Tongue (tissue), 2 donors: ENCODE measurements around the gene STON2. TPM values are rescaled to one million over a fixed set of nuclear protein-coding genes. Genes with fewer than 3 reads are reported as not detected.
"Not testable (repeated sequence)": the region's sequence is repeated elsewhere in the genome, so short reads cannot be mapped to it uniquely, and the experiment has no call there.

Source experiments
- DNase-seq: peaks from one replicate; pipeline ENCODE4 v3.0.0-alpha.2; 2015
- total RNA-seq: library from RNA; depleted of rRNA; stranded (reverse); fragments of >200 nt; gene quantifications from one replicate; pipeline ENCODE4 v1.2.3, GENCODE V29; 2014

Gene STON2, protein sequence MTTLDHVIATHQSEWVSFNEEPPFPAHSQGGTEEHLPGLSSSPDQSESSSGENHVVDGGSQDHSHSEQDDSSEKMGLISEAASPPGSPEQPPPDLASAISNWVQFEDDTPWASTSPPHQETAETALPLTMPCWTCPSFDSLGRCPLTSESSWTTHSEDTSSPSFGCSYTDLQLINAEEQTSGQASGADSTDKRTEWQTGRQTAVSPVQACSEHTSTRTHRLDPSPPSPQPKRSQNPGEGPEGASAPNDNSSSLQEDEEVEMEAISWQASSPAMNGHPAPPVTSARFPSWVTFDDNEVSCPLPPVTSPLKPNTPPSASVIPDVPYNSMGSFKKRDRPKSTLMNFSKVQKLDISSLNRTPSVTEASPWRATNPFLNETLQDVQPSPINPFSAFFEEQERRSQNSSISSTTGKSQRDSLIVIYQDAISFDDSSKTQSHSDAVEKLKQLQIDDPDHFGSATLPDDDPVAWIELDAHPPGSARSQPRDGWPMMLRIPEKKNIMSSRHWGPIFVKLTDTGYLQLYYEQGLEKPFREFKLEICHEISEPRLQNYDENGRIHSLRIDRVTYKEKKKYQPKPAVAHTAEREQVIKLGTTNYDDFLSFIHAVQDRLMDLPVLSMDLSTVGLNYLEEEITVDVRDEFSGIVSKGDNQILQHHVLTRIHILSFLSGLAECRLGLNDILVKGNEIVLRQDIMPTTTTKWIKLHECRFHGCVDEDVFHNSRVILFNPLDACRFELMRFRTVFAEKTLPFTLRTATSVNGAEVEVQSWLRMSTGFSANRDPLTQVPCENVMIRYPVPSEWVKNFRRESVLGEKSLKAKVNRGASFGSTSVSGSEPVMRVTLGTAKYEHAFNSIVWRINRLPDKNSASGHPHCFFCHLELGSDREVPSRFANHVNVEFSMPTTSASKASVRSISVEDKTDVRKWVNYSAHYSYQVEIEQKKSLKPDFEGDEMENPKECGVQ
- total RNA-seq, result 91.2 TPM

DNA sequence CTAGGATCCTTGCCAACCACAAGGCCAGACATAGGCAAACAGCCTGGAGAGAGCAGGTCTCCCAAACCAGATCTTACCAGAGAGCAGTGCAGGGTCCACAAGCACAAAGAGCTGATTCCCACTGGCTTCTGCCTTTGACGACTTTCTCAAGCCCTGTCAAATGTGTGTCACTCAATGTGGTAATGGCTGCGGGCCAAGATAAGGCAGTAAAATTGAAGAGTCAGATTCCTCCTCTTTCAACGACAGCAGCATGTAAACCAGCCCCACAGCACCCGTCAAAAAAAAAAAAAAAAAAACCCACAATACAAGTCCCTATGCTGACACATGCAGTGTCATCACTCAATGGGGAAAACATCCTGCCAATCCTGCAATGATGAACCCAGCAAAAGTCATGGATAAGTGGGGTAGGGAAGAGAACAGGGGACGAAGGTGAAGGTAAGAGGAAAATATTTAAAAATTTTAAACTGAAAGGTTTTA, at the start of gene STON2:
Gene STON2 (minus strand): TSS at position 123 of the 477 bp plus-strand sequence. CDS start 1,942 bp downstream, outside the sequence.
- DNase-seq, result peak; percentile 27

DNA sequence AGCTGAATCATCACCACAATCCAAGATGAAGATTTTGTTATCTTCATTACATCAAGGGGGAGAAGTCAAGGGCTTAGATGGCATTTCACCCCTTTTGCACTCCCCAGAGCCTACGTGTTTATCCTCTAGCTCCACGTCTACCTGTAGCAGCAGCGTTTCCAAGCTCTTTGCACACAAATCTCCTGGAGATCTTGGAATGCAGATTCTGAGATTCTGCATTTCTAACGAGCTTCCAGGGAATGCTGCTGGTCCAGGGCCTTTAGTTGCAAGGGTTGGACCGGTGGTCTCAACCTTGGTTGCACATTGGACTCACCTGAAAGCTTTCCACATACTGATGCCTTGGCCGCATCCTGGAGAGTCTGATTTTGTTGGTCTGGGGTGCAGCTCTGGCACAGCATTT, 49.5 kb upstream of the STON2 start:
- no peak for DNase-seq

DNA sequence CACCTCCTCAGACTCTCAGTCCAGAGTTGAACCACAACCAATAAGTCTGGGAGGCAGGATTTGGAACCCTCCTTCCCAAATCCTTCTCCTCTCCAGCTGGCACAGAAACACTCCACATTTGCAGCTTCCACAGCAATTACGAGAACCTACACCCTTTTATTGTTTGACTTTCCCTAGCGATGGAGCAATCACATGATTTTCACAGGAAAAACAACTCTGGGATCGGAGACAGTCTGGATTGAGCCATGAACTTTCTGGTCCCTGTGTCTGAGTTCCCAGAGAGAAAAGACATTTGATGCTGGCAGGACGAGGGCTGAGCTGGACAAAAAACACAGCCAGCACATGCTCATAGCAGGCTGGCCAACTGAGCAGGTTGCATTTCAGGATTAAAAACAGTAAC, 49.0 kb upstream of the STON2 start:
- peak; percentile 92 for DNase-seq

DNA sequence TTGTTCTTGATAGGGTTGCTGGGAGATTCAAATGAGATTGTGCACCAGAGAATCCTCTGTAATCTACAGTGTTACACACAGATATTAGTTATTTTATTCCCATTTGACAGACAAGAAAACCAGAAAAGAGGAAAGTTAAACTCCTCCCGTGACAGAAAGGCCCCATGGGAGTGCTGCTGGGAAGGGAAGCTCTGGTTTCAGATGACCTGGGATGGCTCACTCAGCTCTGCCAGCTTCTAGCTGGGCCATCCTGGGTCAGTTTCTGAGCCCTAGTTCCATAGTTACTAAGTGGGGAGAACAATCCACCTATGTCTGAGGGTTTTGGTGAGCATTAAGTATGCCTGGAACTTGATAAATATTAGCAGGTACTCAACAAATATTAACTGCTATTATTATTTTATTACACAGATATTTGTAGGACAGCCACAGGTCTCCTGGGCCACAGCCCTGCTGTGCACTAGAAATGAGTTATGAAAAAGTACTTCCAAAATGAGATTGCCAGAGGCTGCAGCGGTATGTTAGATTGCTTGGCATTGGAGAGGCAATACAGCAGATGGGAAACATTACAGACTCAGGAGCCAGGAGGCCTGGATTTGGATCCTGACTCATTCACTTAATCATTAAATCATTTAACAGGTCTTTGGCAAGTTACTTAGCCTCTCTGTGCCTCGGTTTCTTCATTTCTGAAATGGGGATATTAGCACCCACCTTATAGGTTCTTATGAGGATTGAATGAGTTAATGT, 47.1 kb upstream of the STON2 start:
- DNase-seq, result no peak

DNA sequence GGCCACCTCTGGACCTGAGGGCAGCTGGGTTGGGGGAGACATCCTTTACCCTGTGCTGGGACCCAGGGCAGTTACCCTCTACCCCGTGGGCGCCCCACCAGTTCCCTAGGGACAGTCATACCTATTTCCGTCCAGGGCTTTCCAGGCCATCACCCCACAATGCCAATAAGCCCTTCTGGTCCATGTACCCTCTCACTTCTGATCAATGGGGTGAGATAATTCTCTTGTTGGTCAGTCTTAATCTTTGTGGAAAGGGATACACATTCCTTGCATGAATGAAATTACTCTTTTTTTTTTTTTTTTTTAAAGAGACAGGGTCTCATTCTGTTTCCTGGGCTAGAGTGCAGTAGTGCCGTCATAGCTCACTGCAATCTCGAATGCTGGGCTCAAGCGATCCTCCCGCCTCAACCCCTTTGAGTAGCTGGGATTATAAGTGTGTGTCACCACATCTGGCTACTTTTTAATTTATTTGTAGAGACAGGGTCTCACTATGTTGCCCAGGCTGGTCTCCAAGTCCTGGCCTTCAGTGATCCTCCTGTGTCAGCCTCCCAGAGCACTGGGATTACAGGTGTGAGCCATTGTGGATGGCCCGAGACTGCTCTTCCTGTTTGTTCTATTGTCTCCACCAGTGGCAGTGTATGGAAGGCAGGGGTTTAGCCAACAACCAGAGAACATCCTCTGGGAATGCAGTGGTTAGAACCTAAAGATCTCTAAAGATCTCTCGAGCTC, 46.3 kb upstream of the STON2 start:
- no peak for DNase-seq

DNA sequence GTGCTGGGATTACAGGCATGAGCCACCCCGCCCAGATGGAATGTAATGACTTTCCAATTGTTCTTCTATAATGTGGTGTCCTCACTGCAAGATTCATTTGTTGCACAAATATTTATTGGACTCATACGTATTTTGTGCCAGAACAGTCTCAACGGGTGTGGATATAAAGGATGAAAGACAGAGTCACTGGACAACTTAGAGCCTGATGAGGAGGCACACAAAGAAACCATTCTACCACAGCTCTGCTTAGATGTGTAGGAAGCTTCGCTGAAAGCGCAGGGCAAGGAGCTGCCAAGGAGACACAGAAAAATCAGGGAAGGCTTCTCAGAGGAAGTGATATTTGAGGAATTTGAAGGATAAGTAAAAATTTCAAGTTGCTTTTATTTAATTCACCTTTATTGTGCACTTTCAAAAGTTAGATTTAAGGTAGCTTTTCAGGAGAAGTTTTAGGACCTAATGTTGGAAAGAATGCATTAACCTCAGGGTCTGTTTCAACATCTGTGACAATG, 41.6 kb upstream of the STON2 start:
- no peak for DNase-seq

DNA sequence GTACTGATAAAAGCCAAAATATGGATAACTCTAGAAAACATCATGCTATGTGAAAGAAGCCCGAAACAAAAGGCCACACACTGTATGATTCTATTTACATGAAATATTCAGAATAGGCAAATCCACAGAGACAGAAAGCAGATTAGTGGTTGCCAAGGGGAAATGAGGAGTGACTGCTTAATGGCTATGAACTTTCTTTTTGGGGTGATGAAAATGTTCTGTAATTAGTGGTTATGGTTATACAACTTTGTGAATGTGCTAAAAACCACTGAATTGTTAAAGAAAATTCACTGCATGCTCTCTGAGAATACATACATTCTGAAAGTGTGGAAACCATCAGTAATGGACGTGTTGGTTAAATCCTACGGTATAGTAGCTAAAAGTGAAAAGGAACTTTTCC, 39.9 kb upstream of the STON2 start:
- no peak for DNase-seq

DNA sequence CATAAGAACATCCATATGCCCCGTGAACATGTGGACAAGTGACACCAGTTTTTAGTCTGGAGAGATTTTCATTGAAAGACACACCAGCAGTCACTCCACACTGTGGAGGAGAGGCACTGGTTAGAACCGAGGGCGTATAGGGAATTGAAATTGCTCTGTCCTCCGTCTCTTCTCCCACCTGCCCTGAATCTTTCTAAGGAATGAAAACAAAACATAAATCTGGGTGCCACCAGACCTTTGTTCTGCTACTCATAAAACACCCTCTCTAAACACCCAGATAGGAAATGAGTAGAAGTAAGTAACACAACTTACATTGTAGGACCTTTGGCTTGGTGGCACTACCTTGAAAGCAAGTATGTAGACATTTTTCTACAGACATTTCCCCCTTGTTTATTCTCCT, 37.1 kb upstream of the STON2 start:
- no peak for DNase-seq

DNA sequence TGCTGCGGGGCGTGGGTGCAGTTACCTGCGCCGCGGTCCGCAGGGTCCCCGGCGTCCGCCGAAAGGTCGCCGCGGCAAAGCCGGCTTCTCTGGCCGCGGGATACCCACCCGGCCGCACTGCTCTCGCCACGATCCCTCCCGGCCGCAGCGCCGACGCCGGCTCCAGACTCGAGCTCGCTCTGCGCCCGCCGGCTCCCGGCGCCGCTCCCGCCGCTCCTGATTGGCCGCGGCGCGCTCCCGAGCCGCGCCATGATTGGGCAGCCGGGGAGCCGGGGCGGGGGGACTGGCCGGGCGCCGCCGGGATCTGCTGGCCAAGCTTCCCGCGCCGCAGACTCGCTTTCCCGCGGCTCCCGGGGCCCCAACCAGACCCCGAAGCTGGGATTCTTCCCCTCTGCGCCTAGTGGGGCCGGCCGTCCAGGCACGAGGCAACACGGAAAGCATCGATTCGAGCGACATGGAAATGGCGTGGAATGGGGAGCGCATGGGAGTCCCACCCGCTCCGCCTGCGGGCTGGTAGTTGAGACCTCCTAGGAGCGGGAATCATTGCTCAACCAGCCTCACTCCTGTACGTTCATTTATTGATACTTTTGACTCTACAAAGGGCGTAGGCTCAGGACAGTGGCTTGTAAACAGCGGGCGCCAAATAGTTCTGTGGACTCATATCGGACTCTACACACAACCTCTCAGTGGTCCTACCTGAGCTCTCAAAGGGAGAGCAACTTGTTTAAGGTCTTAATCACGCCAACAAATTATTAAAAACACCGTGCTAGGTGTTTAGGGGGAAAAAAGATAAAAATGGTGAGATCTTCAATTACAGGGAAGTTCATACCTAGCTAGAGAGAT, 36.4 kb upstream of the STON2 start:
- DNase-seq, result peak; percentile 92

DNA sequence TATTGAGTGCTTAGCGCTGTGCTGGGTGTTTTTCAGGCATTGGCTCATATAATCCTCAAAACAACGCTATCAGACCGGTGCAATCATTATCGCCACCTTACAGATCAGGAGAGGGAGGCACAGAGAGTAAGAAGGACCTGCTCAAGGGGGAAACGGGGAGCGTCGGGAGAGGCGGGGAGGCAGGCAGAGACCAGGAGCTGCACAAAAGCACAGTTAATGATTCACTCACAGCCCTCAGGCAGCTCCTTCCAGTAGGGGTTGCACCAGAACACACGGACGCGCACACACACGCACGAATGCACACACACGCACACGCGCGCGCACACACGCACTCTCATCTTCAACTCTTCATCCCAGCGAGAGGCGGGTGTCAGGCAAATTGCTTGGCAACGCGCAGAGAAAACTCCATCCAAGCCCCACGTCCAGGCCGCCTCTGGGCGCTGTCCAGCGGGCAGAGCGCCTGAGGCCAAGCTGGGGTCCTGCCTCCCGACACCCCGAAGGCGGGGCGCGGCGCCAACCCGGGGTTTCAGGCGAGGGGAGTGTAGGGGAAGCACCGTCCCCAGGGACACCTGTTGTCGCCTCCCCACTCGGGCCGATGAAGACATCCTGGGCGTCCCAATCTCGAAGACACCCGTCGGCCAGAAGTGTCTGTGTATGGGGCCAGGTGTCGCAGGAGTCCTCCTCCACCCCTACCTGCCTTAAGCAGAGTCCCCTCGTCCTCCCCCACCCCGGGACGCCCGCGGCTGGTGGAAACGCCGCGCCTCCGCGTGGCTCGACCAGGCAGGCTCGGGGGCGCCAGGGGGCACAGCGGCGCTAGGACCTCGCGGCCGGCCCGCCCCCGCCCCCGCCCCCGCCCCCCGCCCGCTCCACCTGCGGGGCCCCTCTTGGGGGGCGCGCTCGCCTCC, 35.5 kb upstream of the STON2 start:
- peak; percentile 76 for DNase-seq

DNA sequence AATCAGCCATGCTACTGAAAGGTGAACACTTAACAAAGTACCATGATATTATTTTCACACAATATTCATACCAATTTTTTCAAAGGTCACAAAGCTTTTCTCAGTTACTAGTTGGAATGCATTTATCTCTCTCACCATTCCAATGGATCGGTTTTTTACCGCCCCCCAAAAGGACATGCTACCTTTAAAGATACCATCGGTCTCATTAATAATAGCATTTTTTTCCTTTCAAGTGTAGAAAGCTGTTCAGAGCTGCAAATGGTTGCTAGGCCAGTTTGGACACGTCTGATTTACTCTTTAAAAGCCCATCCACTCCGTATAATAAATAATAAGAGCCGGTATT, 34.9 kb upstream of the STON2 start:
- no peak for DNase-seq

DNA sequence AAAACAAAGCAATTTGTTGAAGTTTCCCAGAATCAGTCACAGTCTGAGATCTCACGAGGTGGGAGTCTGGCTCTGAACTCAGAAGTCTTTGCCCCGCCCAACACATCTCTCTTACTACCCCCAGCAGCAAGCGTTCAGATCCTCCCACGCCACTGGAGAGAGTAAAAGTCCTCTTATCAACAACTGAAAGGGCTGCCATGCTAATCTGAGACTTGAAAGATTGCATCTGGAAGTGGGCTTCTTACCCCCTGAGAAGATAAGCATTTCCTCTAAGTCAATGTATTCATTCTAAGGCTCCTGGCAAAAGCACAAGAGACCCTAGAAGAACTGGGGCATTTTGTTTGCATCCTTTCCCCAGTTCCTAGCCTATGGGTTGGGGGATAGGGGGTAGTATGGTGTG, 34.1 kb upstream of the STON2 start:
- DNase-seq, result no peak

DNA sequence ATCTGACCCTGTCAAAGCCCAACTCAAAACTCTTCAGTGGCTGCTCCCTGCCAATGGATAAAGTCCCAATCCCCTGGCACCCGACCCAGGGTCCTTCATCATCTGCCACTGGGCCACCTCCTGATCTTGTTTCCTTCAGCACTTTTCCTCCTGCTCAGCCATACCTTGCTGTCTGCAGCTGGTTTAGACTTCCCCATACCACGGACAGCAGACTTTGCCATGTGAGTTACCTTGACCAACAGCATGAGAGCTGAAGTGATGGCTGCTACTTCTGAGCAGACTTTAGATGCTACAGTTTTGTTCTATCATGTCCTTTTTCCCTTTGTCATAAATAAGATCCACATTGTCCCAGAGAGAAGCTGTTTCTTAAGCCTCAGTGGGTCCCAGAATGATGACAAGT, 33.3 kb upstream of the STON2 start:
- no peak for DNase-seq

DNA sequence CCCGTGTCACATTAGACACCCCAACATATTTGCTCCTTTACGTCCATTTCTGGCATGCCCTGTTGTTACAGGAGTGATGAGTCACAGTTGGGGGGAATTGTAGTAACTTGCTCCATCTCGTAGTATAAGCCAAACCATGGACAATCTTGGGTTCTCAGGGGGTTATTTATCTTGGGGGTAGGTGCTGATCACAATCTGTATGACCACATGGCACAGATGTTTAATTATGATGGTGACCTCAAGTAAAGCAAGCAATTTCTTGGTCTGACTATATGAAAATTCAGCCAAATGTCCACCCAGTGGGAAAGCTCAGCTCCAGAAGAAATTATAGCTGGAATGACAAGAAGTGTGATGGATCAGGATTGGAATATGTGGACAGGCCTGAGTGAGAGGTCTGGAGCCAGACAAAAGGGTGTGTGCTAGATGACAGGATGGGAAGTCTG, 32.1 kb upstream of the STON2 start:
- no peak for DNase-seq

DNA sequence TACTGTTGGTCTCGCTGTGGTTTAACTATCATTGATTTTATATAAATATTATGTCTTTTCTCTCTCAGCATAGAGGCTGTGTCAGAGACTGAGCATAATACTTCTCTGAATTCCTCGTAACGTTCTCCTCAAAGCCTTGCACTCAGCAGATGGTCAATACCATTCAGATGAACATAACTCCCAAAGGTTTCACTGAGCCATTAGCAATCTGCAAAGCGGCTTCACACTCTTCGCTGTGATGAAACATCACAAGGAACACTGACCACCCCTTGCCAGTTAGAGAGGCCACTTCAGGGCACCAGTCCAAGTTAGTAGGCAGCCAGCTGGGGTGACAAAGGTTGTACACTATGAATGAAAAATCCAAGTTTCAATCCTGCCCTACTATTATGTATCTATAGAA, 30.1 kb upstream of the STON2 start:
- no peak for DNase-seq

DNA sequence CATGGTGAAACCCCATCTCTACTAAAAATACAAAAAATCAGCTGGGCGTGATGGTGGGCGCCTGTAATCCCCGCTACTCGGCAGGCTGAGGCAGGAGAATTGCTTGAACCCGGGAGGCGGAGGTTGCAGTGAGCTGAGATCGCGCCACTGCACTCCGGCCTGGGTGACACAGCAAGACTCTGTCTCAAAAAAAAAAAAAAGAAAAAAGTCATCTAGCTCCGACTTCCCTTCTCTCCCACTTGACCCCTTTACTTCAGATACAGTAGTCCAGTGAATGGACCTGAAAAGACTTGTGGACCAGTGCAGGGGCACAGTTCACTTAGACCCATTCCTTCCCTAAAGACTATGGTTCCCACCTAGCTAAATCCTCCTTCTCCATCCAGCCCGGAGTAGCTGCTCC, 29.6 kb upstream of the STON2 start:
- not testable (repeated sequence) for DNase-seq

DNA sequence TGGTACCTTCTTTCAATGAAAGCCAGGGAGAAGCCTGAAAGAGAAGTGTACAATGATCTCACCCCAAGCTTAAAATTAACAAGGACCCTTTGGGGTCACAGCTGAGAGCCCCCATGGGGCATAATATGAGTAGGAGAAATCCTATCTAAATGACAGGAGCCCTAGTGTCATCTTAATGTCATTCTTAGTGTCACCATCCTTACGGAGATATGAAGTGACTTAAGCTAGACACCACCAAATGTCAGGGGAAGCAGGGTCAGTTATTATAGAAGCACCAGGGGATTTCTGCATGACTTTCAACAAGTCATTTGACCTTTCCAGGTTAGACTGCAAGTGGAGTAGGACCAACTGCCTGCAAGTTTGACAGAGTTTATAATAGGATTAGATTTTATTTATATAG, 28.9 kb upstream of the STON2 start:
- no peak for DNase-seq

DNA sequence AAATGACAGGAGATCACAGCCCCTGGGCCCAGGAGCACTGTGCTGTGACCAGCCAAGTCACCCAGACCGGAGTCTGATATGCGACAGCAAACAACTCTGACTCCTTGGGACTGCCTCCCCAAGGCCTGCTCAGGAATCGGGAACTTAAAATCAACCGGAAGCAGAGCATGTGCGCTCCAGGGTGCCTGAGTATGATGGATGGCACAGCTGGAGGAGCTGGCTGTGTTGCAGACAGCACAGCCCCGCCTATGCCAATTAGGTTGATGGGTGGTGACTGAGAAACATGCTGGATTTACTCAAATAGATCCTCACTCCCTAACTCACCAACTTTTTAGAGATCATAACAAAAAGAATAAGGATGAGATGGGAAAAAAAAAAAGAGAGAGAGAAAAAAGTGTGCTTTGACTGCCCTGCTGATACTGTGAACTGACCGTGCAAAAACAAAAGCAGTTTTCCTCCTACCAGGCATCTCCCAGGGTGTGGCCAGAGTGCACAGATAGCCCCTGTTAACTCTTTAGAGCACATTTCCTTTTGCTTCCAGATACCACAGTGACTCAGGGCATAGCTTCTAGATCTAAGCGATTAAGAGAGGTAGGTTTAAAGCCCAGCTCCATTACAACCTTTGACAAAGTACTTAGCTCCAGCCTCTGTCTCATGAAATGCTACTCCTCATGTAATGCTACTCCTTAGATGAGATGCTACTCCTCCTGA, 27.4 kb upstream of the STON2 start:
- DNase-seq, result peak; percentile 82

DNA sequence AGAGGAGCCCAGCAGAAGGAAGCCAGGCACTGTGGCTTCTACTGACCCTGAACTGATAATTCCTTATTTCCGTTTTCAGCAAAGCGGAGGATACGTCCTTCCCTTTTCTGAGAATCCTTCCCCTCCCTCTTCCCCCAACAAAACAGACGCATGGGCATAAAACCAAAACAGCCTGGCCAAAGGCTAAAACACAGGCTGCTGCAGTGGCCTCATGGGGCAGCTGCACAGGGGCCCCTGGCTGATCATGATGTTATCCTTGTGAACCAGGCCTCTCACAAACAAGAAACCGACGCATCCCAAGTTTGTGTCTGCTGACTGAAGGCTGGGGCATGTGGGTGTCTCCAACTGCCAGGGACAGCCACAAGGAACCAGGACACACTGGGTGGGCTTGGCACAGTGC, 23.4 kb upstream of the STON2 start:
- peak; percentile 73 for DNase-seq
